ENCODE data around the gene LDLRAD2. TPM values are rescaled to one million over a fixed set of nuclear protein-coding genes. Genes with fewer than 3 reads are reported as not detected.
"Not testable (repeated sequence)": the region's sequence is repeated elsewhere in the genome, so short reads cannot be mapped to it uniquely, and the experiment has no call there.

The LDLRAD2 gene
- total RNA-seq, 1 donor from 2014 or later: not detected

DNA sequence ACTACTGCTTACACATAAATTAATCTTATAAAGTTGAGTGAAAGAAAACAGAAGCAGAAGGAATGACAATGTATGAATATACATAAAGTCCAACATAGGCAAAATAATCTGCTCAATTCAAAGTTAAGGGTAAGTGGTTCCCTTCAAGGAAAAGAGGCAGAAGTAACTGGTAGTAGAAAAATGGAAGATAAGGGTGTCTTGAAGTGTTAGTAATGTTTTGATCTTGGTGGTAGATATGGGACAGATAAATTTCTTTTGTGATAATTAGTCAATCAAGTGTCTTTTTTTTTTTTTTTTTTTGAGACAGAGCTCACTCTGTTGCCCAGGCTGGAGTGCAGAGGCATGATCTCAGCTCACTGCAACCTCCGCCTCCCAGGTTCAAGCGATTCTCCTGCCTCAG lies 41.9 kb upstream of the LDLRAD2 start:
- TF ChIP-seq POLR2A (IDR thresholded peaks at IDR 0.05) (no peak), POLR2AphosphoS5 (IDR thresholded peaks at IDR 0.05; ENCODE audit: insufficient read depth in 1 of 2, low read depth in 1 of 2) (no peak)
- TF ChIP-seq, protein P1, sequence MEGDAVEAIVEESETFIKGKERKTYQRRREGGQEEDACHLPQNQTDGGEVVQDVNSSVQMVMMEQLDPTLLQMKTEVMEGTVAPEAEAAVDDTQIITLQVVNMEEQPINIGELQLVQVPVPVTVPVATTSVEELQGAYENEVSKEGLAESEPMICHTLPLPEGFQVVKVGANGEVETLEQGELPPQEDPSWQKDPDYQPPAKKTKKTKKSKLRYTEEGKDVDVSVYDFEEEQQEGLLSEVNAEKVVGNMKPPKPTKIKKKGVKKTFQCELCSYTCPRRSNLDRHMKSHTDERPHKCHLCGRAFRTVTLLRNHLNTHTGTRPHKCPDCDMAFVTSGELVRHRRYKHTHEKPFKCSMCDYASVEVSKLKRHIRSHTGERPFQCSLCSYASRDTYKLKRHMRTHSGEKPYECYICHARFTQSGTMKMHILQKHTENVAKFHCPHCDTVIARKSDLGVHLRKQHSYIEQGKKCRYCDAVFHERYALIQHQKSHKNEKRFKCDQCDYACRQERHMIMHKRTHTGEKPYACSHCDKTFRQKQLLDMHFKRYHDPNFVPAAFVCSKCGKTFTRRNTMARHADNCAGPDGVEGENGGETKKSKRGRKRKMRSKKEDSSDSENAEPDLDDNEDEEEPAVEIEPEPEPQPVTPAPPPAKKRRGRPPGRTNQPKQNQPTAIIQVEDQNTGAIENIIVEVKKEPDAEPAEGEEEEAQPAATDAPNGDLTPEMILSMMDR (IDR thresholded peaks at IDR 0.05): no peak
- DNase-seq (ENCODE audit: extremely low spot score in 2 of 2): no peak
- Histone ChIP-seq H3K4me3 (no peak overlapping the region), H3K27ac (no peak overlapping the region), H3K27me3 (no peaks in the 10 kb centered on the region), H3K36me3 (no peaks in the 10 kb centered on the region), H3K4me1 (peaks cover 45% of the 10 kb centered on the region), H3K9me3 (no peaks in the 10 kb centered on the region)
- intact Hi-C loops (cut with DNase I): no loop called here

GRCh38 chr1:21770602-21771001 lies 41.5 kb upstream of the LDLRAD2 start:
- H3K4me3 ChIP-seq; H3K27ac ChIP-seq; DNase-seq (ENCODE audit: extremely low spot score in 2 of 2); H3K36me3 ChIP-seq; H3K9me3 ChIP-seq; intact Hi-C loops (cut with DNase I); H3K27me3 ChIP-seq: not testable (repeated sequence)
- H3K4me1 ChIP-seq: peaks cover 44% of the 10 kb centered on the region

GRCh38 chr1:21771672-21772071 lies 40.4 kb upstream of the LDLRAD2 start:
- H3K9me3 ChIP-seq; H3K27ac ChIP-seq; intact Hi-C loops (cut with DNase I); H3K36me3 ChIP-seq; H3K4me3 ChIP-seq; H3K27me3 ChIP-seq; DNase-seq (ENCODE audit: extremely low spot score in 2 of 2): not testable (repeated sequence)
- peaks cover 33% of the 10 kb centered on the region for H3K4me1 ChIP-seq

GRCh38 chr1:21773585-21773984 lies 38.5 kb upstream of the LDLRAD2 start:
- Histone ChIP-seq H3K9me3 (no peaks in the 10 kb centered on the region), H3K4me3 (no peak overlapping the region), H3K4me1 (peaks cover 16% of the 10 kb centered on the region), H3K27ac (no peak overlapping the region), H3K27me3 (no peaks in the 10 kb centered on the region), H3K36me3 (no peaks in the 10 kb centered on the region)
- TF ChIP-seq POLR2A (IDR thresholded peaks at IDR 0.05) (no peak), POLR2AphosphoS5 (IDR thresholded peaks at IDR 0.05; ENCODE audit: insufficient read depth in 1 of 2, low read depth in 1 of 2) (no peak)
- TF ChIP-seq, protein P1 (IDR thresholded peaks at IDR 0.05): no peak
- no peak for DNase-seq (ENCODE audit: extremely low spot score in 2 of 2)
- intact Hi-C loops (cut with DNase I): no loop called here

- DNase-seq (ENCODE audit: extremely low spot score in 2 of 2): no peak
- H3K36me3 ChIP-seq: no peaks in the 10 kb centered on the region
- no peaks in the 10 kb centered on the region for H3K27me3 ChIP-seq
- intact Hi-C loops (cut with DNase I): no loop called here
- no peak for TF ChIP-seq POLR2AphosphoS5 (IDR thresholded peaks at IDR 0.05; ENCODE audit: insufficient read depth in 1 of 2, low read depth in 1 of 2)
- TF ChIP-seq, protein P1 (IDR thresholded peaks at IDR 0.05): no peak
- TF ChIP-seq POLR2A (IDR thresholded peaks at IDR 0.05): no peak
- no peaks in the 10 kb centered on the region for H3K9me3 ChIP-seq
- peaks cover 19% of the 10 kb centered on the region for H3K4me1 ChIP-seq
- H3K4me3 ChIP-seq: no peak overlapping the region
- H3K27ac ChIP-seq: no peak overlapping the region
These were observed 37.1 kb upstream of the LDLRAD2 start for GRCh38 chr1:21774835-21775549.

DNA sequence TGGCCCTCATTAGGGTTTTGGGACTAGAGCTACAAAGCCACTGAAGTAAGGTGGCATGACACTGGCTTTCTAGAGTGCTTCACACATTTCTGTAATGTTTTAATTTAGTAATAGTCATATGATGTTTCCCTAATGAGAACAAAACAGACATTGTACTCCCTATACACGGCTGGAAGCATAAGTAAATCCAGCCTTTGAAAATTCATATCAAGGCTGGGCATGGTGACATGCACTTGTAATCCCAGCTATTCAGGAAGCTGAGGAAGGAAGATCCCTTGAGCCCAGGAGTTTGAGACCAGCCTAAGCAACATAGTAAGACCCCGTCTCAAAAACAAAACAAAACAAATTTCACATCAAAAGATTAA lies 36.5 kb upstream of the LDLRAD2 start:
- no peak overlapping the region for H3K4me3 ChIP-seq
- no peaks in the 10 kb centered on the region for H3K27me3 ChIP-seq
- no peak for DNase-seq (ENCODE audit: extremely low spot score in 2 of 2)
- intact Hi-C loops (cut with DNase I): no loop called here
- H3K36me3 ChIP-seq: no peaks in the 10 kb centered on the region
- TF ChIP-seq POLR2A (IDR thresholded peaks at IDR 0.05) (no peak), POLR2AphosphoS5 (IDR thresholded peaks at IDR 0.05; ENCODE audit: insufficient read depth in 1 of 2, low read depth in 1 of 2) (no peak)
- TF ChIP-seq, protein P1 (IDR thresholded peaks at IDR 0.05): no peak
- H3K9me3 ChIP-seq: no peaks in the 10 kb centered on the region
- peaks cover 23% of the 10 kb centered on the region for H3K4me1 ChIP-seq
- no peak overlapping the region for H3K27ac ChIP-seq

Data from vagina (tissue), 2 donors.